HG03025 (cell line): ENCODE measurements around the gene BSPH1.
"Not testable (repeated sequence)": the region's sequence is repeated elsewhere in the genome, so short reads cannot be mapped to it uniquely, and the experiment has no call there.

Source experiments
- ATAC-seq: cut with Tn5 transposase; IDR thresholded peaks from one replicate; pipeline ENCODE4 v1.9.1; 2021; ENCODE audit warnings: mild to moderate bottlenecking, moderate library complexity; ENCODE audit not compliant: unreplicated experiment, low FRiP score

BSPH1 gene

GRCh38 chr19:47928581-47928980, 63.4 kb downstream of the BSPH1 start:
- not testable (repeated sequence) for ATAC-seq

GRCh38 chr19:47920107-47920506, 71.9 kb downstream of the BSPH1 start:
- ATAC-seq = not testable (repeated sequence)
